GM23248 (cell line): ENCODE data around the gene KLHL40.

Experiments used
- EZH2 ChIP-seq: fragments of 200-600 bp; sonication (generic); IDR thresholded peaks from 2 replicates; pipeline ENCODE4 v1.6.1; 2018; ENCODE audit warnings: antibody characterized with exemption, mild to moderate bottlenecking; ENCODE audit not compliant: insufficient read depth, poor library complexity, severe bottlenecking
- EZH2phosphoT487 ChIP-seq: fragments of 200-600 bp; sonication (generic); IDR thresholded peaks from 2 replicates; pipeline ENCODE4 v1.6.1; 2018; ENCODE audit warnings: antibody characterized with exemption, moderate library complexity, mild to moderate bottlenecking, low read depth; ENCODE audit not compliant: insufficient read depth

DNA sequence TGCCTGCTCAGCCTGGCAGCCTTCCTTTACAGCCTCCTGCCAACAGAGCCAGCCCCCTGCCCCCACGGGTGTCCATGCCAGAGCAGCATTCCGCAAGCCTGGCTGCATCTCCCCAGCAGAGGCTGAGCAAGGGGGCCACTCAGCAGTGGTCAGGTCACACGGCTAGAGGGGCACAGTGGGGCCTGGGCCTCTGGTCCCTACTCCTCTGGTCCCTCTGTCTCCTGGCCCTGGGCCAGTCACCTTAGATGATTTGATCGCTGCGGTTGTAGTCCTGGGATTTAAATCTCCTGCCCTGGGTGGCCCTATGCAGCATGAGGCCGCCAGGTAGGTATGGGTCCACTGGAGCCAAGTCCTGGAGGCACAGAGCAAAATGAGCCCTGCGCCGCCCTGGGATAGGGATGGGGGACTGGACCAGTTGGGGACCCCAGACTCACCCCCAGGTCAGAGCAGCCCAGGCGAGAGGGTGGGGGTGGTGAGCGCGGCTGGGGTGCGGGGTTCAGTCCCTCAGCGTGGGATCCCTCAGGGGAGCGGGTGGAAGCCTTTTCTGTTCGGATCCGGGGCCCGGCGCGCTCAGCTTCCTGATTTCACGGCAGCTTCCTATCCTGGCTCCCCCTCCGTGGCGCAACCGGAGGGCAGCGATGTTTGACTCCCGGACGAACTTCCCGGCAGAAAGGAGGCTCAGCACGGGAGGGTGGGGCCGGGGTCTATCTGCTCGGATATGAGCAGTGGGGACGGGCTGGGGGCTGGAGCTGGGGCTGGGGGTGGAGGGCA lies 31.6 kb upstream of the KLHL40 start, which contains the start of gene ZBTB47:
- TF ChIP-seq EZH2 (no peak), EZH2phosphoT487 (no peak)
